Transverse colon (tissue), 4 donors: Measurements from ENCODE around the gene TCN2. TPM values are rescaled to one million over a fixed set of nuclear protein-coding genes. Genes with fewer than 3 reads are reported as not detected.

Experiments used
- DNase-seq: peaks from one replicate; pipeline ENCODE4 v3.0.0-alpha.2; 2019
- H3K27ac ChIP-seq, 4 donors: fragments of 200-600 bp; sonication (generic); 2 replicates each; pipeline ENCODE4 v1.5.1; 2016 to 2018; ENCODE audit warnings: inconsistent platforms in 4 of 4
- H3K27me3 ChIP-seq: fragments of 200-600 bp; sonication (generic); 2 replicates; pipeline ENCODE4 v1.5.1; 2017; ENCODE audit warnings: inconsistent platforms
- H3K36me3 ChIP-seq, 4 donors: fragments of 200-600 bp; sonication (generic); 2 replicates each; pipeline ENCODE4 v1.5.1; 2017 to 2019; ENCODE audit warnings: inconsistent platforms in 4 of 4
- H3K4me1 ChIP-seq, 4 donors: fragments of 200-600 bp; sonication (generic); 2 replicates each; pipeline ENCODE4 v1.5.1; 2017 to 2020; ENCODE audit warnings: inconsistent platforms in 4 of 4
- H3K4me3 ChIP-seq, 4 donors: fragments of 200-600 bp; sonication (generic); 1 replicate in 1 of 4; 2 replicates in 3 of 4; pipeline versions ENCODE4 v1.5.1 to v1.6.1; 2017 to 2019; ENCODE audit warnings: inconsistent platforms in 4 of 4
- H3K9me3 ChIP-seq, 2 donors: fragments of 200-600 bp; sonication (generic); 2 replicates each; pipeline ENCODE4 v1.5.1; 2017 to 2019; ENCODE audit warnings: inconsistent platforms in 2 of 2
- EP300 ChIP-seq: sonication (generic); formaldehyde crosslinking; IDR thresholded peaks from one replicate; pipeline ENCODE4 v1.6.1; 2017; ENCODE audit warnings: antibody characterized with exemption, low read depth
- POLR2A ChIP-seq: fragments of 450-650 bp; IDR thresholded peaks from one replicate; pipeline ENCODE4 v1.6.1; 2016; ENCODE audit warnings: antibody characterized with exemption, mild to moderate bottlenecking, moderate library complexity
- POLR2AphosphoS5 ChIP-seq, 3 donors: sonication (generic); formaldehyde crosslinking; IDR thresholded peaks; one replicate each; pipeline ENCODE4 v1.6.1; 2016; ENCODE audit warnings: antibody characterized with exemption in 3 of 3
- WGBS, 2 donors: methylation state at CpG; one replicate each; pipeline ENCODE4 v1.1.5; 2018; ENCODE audit warnings: low coverage in 1 of 2; 5-methylcytosine and 5-hydroxymethylcytosine counted together
- in situ Hi-C, 4 donors: fragments of 200-750 bp; cut with MboI; loops; one replicate each; pipeline versions ENCODE4 v1.15.0 to v1.15.1; 2017; ENCODE audit warnings: low sequenced_read_pairs in 3 of 4, low pct_ligation_motif_present in 1 of 4, low pct_unique_long_range_greater_than_20kb in 1 of 4
- intact Hi-C: fragments of 100-400 bp; cut with DNase I; formaldehyde crosslinking; loops from one replicate; pipeline ENCODE4 v1.15.1; 2023; ENCODE audit warnings: low total_unique reads
- total RNA-seq, 4 donors: library from RNA; depleted of rRNA; stranded (reverse); fragments of >200 nt; gene quantifications; one replicate each; pipeline ENCODE4 v1.1.0, GENCODE V29; 2016
- TF ChIP-seq, protein P1 (sequence below), 5 experiments: fragments of 200-600 bp in 3 of 5; fragments of 450-650 bp in 2 of 5; sonication (generic) in 3 of 5; IDR thresholded peaks; 1 replicate in 2 of 5; 2 replicates in 3 of 5; pipeline ENCODE4 v1.5.1; 2016 to 2017; ENCODE audit warnings: antibody characterized with exemption in 5 of 5, inconsistent platforms in 3 of 5, mild to moderate bottlenecking in 2 of 5, moderate library complexity in 1 of 5

TCN2 gene
- total RNA-seq, 4 donors from 2014 or later, result 16.5 to 63.8 (median 28.4) TPM

DNA sequence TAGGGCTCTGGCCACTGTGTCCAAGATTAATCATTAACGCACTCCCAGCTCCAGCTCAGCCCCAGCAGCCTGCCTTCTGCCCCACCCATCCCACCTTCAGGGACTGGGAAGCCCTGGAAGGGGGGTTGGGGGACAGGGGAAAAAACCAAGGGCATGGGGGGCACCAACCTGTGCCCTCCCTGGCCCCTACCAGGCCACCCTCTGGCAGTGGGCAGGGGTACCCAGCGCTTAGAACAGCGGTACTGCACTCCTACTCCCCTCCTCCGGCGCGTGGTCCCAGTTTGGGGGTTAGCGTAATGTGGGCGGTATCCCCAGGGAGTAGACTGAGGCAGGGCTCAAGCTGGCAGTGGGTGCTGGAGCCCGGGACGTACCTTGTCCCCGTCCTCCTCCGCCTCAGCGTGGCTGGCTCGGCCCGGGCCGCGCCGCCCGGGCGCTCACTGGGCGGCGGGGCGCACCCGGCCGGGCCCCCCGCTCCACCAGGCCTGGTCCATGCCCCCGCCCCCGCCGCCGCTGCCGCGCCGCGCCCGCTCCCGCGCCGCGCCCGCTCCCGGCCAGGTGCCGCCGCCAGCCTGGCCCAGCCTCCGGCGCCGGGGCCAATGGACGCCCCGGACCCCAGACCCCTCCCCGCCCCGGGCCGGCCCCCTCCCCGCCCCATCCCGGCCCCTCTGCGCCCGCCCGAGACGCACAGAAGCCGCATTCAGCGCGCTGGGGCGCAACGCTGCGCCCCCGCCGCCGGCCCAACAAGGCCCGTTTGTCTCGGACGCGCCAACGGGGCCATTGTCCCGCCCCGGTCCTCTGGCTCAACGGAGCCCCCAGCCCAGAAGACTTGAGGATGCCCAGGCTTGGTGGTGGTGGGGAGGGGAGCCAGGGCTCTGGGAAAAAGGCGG is 32.6 kb upstream of the TCN2 start, which contains the start of gene GAL3ST1:
GAL3ST1 (minus strand) TSS at position 571 of the 887 bp plus-strand sequence. CDS start 17,273 bp downstream, outside the sequence.
- intact Hi-C loops (no loop called here), in situ Hi-C loops (no loop called here)
- Histone ChIP-seq H3K27me3 (no peaks in the 10 kb centered on the region), H3K4me3 (peak within 1 kb of the TSS in 3 of 4 donors; percentile 32 to 53 (median 34)), H3K36me3 (peaks cover 0 to 28% (median 15%) of the 10 kb centered on the region in 4 donors), H3K4me1 (peaks cover 3 to 41% (median 31%) of the 10 kb centered on the region in 4 donors), H3K9me3 (no peaks in the 10 kb centered on the region), H3K27ac (peak within 1 kb of the TSS; percentile 75 to 89 (median 85))
- peak; percentile 66 for DNase-seq
- TF ChIP-seq POLR2A (peak; percentile 13), EP300 (no peak), POLR2AphosphoS5 (IDR thresholded peaks at IDR 0.05) (no peak)
- TF ChIP-seq, protein P1, sequence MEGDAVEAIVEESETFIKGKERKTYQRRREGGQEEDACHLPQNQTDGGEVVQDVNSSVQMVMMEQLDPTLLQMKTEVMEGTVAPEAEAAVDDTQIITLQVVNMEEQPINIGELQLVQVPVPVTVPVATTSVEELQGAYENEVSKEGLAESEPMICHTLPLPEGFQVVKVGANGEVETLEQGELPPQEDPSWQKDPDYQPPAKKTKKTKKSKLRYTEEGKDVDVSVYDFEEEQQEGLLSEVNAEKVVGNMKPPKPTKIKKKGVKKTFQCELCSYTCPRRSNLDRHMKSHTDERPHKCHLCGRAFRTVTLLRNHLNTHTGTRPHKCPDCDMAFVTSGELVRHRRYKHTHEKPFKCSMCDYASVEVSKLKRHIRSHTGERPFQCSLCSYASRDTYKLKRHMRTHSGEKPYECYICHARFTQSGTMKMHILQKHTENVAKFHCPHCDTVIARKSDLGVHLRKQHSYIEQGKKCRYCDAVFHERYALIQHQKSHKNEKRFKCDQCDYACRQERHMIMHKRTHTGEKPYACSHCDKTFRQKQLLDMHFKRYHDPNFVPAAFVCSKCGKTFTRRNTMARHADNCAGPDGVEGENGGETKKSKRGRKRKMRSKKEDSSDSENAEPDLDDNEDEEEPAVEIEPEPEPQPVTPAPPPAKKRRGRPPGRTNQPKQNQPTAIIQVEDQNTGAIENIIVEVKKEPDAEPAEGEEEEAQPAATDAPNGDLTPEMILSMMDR (IDR thresholded peaks at IDR 0.05), result no peak
- 24 to 67% methylated on average over 1 to 19 of the region's 75 CpGs for WGBS, 2 donors

DNA sequence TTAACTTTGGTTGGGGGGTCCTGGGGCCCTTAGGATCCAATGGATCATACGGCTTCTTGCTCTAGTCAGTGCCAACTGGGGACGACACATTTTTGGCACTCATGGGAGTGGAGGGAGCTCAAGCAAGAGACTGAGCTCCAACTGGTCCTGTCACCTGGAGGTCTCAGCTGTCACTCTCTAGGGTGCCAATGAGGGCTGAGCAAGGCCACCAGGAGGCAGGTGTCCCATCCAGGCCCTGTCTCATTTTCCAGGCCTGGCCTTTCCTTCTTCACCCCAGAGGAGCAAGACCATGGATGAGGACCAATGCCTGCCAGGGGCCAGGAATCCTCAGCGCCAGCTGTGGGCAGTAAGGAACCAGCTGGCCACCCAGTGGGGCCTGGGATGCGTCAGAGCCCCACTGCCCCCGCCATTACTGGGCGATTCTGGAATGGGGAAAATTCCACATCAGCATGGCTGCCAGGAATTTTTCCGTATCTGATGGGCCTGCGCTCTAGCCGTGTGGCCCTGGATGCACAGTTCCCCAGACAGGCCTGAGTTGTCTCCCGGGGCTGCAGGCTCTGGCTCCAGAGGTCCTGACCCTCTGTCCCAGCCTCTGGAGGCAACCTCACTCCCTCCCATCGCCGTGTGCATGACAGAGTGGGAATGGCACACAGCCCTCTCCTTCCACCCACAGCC is 31.8 kb upstream of the TCN2 start:
- 57% methylated on average over 12 of the region's 12 CpGs; no CpG with 5 or more reads in 1 of the 2 donors for WGBS, 2 donors
- peaks cover 0 to 36% (median 23%) of the 10 kb centered on the region in 4 donors for H3K36me3 ChIP-seq
- H3K9me3 ChIP-seq, result no peaks in the 10 kb centered on the region

DNA sequence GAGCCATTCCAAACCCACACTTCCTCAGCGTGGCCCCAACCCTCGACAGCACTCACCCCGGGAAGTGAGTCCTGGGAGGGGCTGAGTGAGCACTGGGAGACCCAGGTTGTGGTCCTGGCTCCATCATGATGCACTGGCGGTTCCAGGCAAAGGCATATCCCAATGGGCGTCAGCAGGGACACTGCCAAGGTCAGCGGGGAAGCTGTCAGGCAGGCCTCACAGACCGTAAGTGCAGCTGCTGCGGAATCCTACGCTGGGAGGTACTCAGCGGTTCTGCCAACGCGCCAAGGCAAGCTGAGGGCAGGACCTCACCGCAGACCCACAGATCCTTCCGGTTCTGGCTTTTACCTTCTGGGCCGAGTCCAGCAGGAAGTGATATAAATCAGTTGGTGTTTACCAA is 31.1 kb upstream of the TCN2 start:
- intact Hi-C loops (no loop called here), in situ Hi-C loops (no loop called here)
- Histone ChIP-seq H3K4me1 (peaks cover 3 to 41% (median 31%) of the 10 kb centered on the region in 4 donors), H3K27ac (peak overlapping the region in 3 of 4 donors; percentile 13 to 37 (median 20)), H3K27me3 (no peaks in the 10 kb centered on the region), H3K4me3 (no peak overlapping the region), H3K9me3 (no peaks in the 10 kb centered on the region), H3K36me3 (peaks cover 0 to 43% (median 30%) of the 10 kb centered on the region in 4 donors)
- DNase-seq, result peak; percentile 30
- no peak for TF ChIP-seq POLR2A
- no peak for TF ChIP-seq POLR2AphosphoS5 (IDR thresholded peaks at IDR 0.05)
- no peak for TF ChIP-seq EP300
- TF ChIP-seq, protein P1 (IDR thresholded peaks at IDR 0.05), result no peak
- WGBS, 2 donors, result 50 to 62% methylated on average over 1 to 14 of the region's 15 CpGs

More for the DNA sequence above, 31.8 kb upstream of the TCN2 start:
- intact Hi-C loops, result no loop called here
- H3K4me1 ChIP-seq, result peaks cover 3 to 41% (median 31%) of the 10 kb centered on the region in 4 donors
- peak overlapping the region in 3 of 4 donors; percentile 19 to 40 (median 27) for H3K4me3 ChIP-seq
- no peak for DNase-seq
- peak overlapping the region; percentile 37 to 89 (median 85) for H3K27ac ChIP-seq
- H3K27me3 ChIP-seq, result no peaks in the 10 kb centered on the region
- in situ Hi-C loops, result no loop called here
- TF ChIP-seq, protein P1 (IDR thresholded peaks at IDR 0.05), result peak in 2 of 5 experiments; percentile 24 to 25
- TF ChIP-seq POLR2AphosphoS5 (IDR thresholded peaks at IDR 0.05) (peak in 1 of 3 donors; percentile 10), EP300 (no peak), POLR2A (no peak)

DNA sequence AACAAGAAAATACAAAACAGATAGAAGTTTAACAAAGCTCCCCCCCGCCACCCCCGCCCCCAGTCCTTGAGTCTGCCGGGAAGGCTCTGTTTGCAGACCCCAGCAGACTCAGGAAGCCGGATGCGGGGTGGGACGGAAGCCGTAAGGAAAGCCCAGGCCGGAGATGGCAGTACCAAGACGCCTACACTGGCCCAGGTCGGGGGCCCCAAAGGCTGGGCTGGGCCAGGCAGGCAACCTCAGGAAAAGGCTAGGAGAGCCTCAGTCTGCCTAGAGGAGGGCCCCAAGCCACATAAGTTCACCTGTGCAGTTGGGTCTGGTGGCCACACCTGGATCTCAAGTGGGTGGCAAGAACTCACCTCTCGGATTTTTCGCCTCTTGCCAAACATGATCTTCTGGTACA is 28.5 kb upstream of the TCN2 start:
- Histone ChIP-seq H3K36me3 (peaks cover 0 to 65% (median 39%) of the 10 kb centered on the region in 4 donors), H3K4me1 (peaks cover 3 to 25% (median 19%) of the 10 kb centered on the region in 4 donors), H3K27ac (no peak overlapping the region), H3K27me3 (no peaks in the 10 kb centered on the region), H3K4me3 (no peak overlapping the region), H3K9me3 (no peaks in the 10 kb centered on the region)
- in situ Hi-C loops, result no loop called here
- WGBS, 2 donors, result 96% methylated on average over 12 of the region's 12 CpGs; no CpG with 5 or more reads in 1 of the 2 donors
- intact Hi-C loops, result no loop called here
- no peak for DNase-seq
- no peak for TF ChIP-seq EP300
- TF ChIP-seq POLR2AphosphoS5 (IDR thresholded peaks at IDR 0.05), result no peak
- TF ChIP-seq, protein P1 (IDR thresholded peaks at IDR 0.05), result no peak
- TF ChIP-seq POLR2A, result no peak
